ENCODE measurements around the gene DLG2.

GRCh38 chr11:85385111-85385510 lies 242.0 kb downstream of the DLG2 start:
- TF ChIP-seq TFAM (CRISPR knock-in tag; conservative IDR thresholded peaks at IDR 0.05) (no peak), ZNF780A (CRISPR knock-in tag; IDR thresholded peaks at IDR 0.05) (no peak), NFIC (IDR thresholded peaks at IDR 0.05) (no peak), CTCF (IDR thresholded peaks at IDR 0.05 in 2 of 3, conservative IDR thresholded peaks at IDR 0.05 in 1 of 3; ENCODE audit: insufficient read depth in 2 of 3, low read depth in 1 of 3, low read length in 3 of 3) (no peak), ZNF41 (CRISPR knock-in tag; conservative IDR thresholded peaks at IDR 0.05) (no peak), PHF20 (IDR thresholded peaks at IDR 0.05; ENCODE audit: partially characterized antibody) (no peak), MCM3 (IDR thresholded peaks at IDR 0.05) (no peak), MAFG (tag; conservative IDR thresholded peaks at IDR 0.05) (no peak), CUX1 (CRISPR knock-in tag; IDR thresholded peaks at IDR 0.05) (no peak), TAF15 (IDR thresholded peaks at IDR 0.05; ENCODE audit: low read depth, low read length) (no peak)

Measured in K562 (cell line).